GM21447 (cell line): ENCODE results near the gene PIP4K2A.

Experiments used
- ATAC-seq: cut with Tn5 transposase; IDR thresholded peaks from one replicate; pipeline ENCODE4 v1.9.1; 2021; ENCODE audit not compliant: unreplicated experiment

The PIP4K2A gene

DNA sequence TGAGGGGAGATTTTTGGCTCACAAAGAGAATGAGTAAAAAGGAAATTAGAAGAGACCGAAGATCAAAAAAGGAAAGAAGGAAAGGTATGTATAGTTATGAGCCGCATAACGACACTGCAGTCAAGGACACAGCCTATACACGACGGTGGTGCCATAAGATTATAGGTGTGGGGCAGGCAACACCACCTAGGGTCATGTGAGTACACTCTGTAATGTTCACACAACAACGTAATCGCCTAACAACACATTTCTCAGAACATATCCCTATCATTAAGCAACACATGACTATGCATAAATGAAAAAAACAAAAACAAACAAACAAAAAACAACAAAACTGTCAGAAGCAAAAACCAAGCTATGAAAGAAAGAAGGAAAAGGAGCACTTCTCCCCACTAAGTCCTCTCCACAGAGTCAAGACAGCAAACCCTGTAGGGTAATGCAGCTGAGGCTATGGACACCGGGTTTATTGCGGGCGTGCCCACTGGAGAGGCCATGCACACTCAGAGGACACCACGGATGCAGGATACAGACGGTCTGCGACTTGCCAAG is 45.1 kb downstream of the PIP4K2A start:
- ATAC-seq, result no peak

DNA sequence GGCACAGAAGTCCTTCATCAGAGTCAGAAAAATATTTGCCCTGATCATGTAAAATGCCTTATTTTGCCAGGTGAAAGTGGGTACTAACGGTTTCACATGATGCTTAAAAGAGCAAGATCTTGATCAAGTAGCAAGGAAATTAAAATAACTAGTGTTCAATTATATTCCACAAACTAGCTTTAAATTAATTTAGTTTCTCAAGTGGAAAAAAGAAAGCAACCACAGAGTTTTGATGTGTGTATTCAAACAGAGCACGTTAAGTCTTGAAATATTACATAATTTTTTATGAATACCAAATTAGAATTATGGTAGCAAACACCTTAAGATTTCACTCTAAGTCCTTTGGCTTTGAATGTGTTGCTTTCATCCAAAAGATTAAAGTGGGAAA is 47.3 kb downstream of the PIP4K2A start:
- ATAC-seq, result no peak

DNA sequence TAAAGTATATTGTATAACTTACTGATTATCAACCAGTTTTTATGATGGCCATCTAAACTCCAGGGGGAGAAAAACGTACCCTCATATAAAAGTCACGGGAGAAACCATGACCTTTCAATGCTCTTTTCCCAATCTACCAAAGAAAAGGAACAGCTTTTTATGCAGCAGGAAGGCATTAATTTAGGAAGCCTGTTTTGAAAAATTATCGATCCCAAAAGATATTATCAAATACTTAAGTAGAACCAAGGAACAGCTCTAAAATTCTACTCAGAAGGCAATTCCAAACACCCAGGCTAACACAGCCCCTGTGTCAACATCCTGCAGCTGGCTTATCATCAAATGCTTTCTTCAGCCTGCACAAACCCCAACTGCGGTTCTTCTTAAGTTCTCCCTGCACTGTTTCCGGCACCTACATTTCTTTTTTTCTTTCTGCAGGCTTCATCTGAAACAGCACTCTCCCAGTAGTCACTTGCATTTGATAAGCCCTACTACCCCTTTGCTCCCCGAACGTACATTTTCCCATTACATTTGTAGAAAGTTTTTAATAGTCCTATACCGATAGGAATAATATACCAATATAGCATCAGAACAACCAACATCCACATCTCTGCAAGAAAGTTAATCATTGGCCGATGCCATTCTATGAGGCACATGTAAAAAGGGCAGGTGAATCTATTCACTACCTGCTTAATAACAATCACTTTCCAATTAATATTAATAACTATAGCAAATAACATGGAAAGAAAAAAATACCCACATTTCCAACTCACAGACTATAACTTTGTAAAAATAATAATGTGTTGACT is 47.9 kb downstream of the PIP4K2A start:
- peak; percentile 78 for ATAC-seq

DNA sequence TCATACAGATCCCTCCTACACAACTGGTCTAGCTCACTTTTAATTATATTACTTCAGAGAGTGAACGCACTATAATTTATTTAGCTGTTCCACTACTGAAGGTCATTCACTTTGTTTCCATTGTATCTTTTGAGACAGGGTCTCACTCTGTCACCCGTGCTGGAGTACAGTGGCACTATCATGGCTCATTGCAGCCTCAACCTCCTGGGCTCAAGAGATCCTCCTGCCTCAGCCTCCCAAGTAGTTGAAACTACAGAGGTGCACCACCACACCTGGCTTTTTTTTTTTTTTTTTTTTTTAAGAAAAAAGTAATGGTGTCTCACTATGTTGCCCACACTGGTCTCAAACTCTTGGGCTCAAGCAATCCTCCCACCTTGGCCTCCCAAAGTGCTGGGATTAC is 49.0 kb downstream of the PIP4K2A start:
- ATAC-seq, result no peak

DNA sequence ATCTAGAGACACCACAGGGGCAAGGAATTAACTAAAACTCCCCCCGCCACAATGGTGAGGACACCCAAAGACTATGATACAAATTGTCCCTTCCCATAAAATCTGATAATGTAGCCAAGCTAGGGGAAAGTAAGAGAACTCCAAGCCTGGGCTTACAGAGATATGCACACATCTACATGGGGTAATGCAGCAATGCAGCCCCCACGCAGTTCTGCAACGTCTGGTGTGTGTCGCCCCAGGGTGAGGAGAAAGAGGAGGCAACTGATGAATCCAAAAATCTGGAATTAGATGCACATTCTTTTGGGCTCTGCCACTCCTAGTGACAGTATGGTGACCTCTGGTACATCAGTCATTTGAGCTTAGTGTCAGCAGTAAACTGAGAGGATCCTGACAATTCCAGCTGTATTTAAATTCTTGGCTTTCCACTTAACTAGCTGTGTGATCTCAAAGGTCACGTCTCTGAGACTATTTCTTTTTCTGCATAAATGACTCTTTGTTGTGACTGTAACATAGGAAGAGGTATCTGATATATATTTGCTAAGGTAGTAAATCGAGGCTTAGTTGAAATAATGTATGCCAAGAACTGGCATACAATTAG is 51.5 kb downstream of the PIP4K2A start:
- no peak for ATAC-seq

GRCh38 chr10:22659866-22660265 is 54.5 kb downstream of the PIP4K2A start:
- ATAC-seq, result no peak

DNA sequence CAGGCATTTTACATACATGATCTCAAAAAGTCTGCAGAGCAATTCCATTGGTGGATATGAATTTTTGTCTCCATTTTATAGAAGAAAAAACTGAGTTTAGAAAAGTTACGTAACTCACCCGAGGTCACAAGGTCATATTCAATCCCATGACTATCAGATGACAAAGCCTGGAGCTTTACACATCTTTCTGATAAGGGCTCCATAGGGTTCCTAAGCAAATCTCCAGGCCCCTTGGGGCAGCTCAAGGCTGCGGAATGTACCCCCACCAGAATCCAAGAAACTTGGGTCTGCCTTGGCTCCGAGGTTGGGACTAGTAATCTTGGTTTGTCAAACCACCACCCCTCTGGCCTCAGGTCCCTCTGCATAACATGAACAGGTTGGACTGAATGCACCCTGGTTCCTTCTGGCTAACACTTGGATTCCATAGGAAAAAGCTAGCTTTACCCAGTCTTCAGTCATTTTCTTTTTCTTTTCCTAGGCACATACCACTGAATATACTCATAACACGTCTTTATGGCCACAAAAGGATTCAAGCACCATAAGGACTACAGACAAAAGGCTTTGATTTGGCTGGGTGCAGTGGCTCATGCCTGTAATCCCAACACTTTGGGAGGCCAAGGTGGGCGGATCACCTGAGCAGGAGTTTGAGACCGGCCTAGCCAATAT is 55.5 kb downstream of the PIP4K2A start:
- ATAC-seq, result no peak

DNA sequence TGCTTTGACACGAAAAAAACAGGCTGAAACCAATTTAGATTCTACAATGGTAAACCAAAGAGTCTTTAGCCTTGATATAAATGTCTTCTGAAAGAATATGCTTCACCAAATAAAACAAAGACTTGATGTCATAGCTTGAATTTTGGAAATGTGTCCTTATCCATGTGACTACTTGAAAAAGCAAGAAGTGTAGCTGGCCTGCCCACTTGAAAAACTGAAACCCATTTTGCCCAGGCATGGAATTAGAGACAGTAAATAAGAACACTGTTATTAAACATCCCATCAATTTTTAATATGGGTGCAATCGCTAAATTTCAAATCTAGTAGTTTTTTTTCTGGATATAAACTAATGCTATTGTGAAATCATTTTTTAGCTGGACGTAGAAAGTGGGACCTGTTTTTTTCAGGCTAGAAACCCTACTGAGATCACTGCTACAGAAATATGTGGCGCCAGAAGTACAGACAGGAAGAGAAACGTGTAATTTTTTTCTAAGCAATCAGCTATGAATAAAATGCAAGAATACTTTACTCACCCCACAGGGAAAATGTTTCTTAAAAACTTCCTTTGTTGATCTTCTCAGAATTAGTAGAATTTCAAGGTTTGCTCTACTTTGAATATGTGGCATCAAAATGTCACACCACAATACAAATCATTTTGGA is 56.7 kb downstream of the PIP4K2A start:
- ATAC-seq, result no peak

- no peak for ATAC-seq
These were observed 57.4 kb downstream of the PIP4K2A start for GRCh38 chr10:22657024-22657423.

DNA sequence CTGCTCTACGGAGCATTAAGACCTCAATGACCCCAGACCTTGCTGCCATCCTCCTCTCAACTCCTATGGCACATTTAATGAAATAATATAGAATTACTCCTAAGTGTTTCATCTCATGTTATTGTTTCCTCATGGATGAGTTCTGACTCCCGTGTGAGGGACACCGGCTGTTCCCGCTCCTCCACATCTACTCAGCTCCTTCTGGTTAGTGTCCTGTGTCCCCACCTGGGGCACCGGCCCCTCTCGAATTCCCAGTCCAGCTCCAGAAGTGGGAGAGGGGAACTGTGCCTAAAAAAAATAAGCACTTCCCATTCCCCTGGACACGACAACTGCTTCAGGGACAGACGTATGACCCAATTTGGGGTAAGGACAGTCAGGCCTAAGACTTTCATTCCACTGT is 58.3 kb downstream of the PIP4K2A start:
- no peak for ATAC-seq

DNA sequence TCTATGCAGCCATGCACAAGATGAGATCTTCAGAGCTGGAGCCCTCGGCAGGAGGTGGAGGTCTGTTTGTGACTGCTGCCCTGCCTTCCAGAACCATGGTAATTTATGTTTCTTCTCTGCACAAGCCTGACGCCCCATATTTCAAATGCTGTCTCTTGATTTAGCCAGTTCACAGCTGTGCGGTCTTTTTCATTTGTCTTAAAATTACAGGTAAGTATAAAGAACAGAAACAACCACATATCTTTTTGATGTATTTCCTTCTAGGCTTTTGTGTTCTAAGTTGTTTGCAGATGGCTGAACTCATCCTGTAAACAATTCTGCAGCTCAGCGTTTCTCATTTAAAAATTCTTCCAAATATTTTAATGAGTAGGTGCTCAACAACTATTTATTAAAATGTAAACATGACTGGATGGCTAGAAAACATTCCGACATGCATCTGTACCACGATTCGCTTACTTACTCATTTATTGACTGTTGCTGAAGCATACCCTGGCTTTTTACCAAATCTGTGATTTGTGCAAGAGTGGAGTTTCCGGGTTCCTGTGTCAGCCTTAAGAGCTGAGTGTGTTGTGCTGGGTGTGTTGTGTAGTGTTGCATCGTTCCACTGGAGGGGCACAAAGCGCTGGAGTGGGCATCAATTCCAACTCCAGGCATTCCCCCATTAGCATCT is 58.9 kb downstream of the PIP4K2A start:
- no peak for ATAC-seq

DNA sequence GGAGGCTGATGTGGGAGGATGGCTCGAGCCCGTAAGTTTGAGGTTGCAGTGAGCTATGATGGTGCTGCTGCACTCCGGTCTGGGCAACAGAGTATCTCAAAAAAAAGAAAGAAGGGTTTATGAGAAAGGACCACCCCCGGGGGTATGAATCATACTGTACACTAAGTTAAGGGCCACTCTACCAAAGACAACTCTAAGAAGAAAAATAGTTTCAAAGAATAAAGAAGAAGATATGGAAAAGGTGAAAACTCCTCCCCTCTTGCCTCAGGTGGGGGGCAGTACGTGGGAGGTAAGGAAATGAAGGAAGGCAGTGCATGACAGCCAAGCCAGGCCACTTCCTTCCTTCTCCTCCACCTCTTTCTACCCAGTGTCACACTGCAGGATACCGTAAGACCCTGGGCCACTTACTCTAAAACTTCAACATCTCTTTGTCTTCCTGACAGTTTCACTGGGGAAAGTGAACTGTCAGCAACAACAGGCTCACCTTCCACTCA is 61.3 kb downstream of the PIP4K2A start:
- no peak for ATAC-seq

DNA sequence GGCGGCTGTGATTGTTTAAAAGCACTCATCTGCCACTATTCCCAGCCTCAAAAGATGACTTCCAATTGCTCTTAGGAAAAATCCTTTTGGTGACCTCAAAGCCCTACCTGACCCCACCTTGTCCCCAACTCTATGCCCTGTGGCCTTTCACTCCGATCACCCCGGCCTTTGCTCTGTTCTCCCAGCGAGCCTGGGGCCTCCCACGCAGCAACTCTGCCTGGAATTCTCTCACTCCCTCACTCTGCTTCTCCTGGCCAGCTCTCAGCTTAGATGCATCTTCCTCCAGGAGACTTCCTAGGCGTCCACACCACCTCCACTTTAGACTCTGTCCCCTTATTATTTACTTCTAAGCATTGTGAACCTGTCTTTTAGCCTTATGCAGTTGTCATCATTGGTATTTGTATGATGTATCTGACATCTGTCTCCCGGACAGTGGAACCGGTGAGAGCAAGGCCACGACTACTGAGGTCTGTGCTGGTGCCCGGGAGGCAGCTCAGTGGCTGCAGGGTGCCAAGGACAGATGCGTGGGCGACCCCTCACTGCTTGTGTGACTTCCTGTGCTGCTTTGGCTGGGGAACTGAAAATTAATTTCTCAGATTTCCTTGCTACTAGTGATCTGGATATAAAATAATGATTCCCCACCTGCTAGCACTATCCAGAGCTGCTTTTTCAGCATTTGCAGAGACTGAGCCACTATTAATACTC is 63.0 kb downstream of the PIP4K2A start:
- no peak for ATAC-seq

DNA sequence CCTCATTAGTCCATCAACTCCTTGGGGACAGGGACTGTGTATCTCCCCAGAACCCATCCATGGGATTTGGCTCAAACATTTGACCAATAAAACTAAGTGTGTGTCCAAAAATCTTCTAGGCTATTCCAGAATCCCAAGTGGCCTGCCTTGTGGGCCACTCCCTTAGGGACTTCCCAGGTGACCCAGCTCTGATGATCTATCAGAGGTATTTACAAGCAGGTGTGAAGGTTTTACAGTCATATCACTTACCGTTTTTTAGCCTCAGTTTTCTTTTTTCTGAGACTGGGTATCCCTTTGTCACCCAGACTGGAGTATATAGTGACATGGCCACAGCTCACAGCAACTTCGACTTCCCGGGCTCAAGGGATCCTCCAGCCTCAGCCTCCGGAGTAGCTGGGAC is 64.4 kb downstream of the PIP4K2A start:
- no peak for ATAC-seq

- no peak for ATAC-seq
These were observed 65.0 kb downstream of the PIP4K2A start for GRCh38 chr10:22649390-22649841.

GRCh38 chr10:22648547-22648961 is 65.8 kb downstream of the PIP4K2A start:
- peak; percentile 49 for ATAC-seq

GRCh38 chr10:22647244-22647643 is 67.1 kb downstream of the PIP4K2A start:
- no peak for ATAC-seq

DNA sequence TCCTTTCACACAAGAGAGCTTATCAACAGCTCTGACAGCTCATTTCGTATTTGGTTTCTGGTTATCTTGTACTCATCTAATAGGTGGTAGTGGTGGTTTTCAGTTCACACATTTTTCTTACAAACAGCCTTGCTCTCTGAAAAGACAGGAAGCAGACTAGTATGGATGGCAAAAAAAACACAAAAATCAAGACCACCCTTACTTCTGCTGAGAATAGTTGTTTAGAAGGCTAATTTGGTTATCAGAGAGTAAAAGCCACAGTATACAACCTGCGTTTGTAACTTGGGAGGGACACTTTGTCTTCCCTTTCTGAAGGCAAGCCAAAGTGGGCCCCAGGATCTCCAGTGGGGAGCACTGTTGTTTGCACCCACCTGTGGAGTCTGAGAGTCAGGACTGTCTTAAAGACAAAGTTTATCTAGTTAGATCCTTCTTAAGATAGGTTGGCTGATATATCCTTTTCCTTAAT is 68.0 kb downstream of the PIP4K2A start:
- peak; percentile 60 for ATAC-seq

- no peak for ATAC-seq
These were observed 70.2 kb downstream of the PIP4K2A start for GRCh38 chr10:22644222-22644621.

- no peak for ATAC-seq
These were observed 70.6 kb downstream of the PIP4K2A start for GRCh38 chr10:22643775-22644174.
